K562 (cell line): ENCODE measurements around the gene SLC18A3. TPM values are rescaled to one million over a fixed set of nuclear protein-coding genes. Genes with fewer than 3 reads are reported as not detected.

Source experiments
- ATAC-seq: fragments of 200-7000 bp; cut with Tn5 transposase; 3 replicates; pipeline ENCODE4 v1.9.1; 2020; ENCODE audit warnings: moderate library complexity
- BruUV-seq: library from RNA; stranded (reverse); fragments of 400-500 nt; replicated peaks from 2 replicates; lab custom pipeline; 2021; lab: Mats Ljungman, UMichigan
- CTCF ChIA-PET: fragments of 300-600 bp; formaldehyde crosslinking; extraction: SDS; loops from one replicate; lab custom pipeline; 2021; ENCODE audit warnings: low intra/inter-chr PET ratio; lab: Yijun Ruan, JAX
- POLR2A ChIA-PET: fragments of 300-600, 350-650 bp; sonication (Branson Sonifier 250); formaldehyde crosslinking; extraction: SDS; loops from one replicate; lab custom pipeline; 2021; ENCODE audit warnings: antibody characterized with exemption, inconsistent platforms; lab: Yijun Ruan, JAX
- DNase-seq, 4 experiments: peaks; one replicate each; pipeline versions ENCODE4 v3.0.0 to v3.0.0-alpha.2; 2011 to 2018; ENCODE audit warnings: low spot score in 3 of 4, mixed read lengths in 3 of 4; ENCODE audit errors: extremely low read depth in 1 of 4
- FAIRE-seq: peaks from 2 replicates; lab custom pipeline; 2011; peaks lifted over from hg19 to GRCh38; lab: Jason Lieb, UNC
- H2AFZ ChIP-seq: 2 replicates; pipeline ENCODE4 v1.6.0; 2011; ENCODE audit warnings: low read depth, low read length, control low read depth, inconsistent platforms
- H3K27ac ChIP-seq: fragments of 200-600 bp; 3 replicates; pipeline ENCODE4 v1.8.0; 2011; ENCODE audit warnings: low read depth, mild to moderate bottlenecking, control low read depth, inconsistent platforms, low read length, moderate library complexity, mixed read lengths; ENCODE audit errors: extremely low read depth
- H3K27me3 ChIP-seq, 2 experiments: fragments of 300-600 bp in 1 of 2; 2 replicates in 1 of 2; 3 replicates in 1 of 2; pipeline versions ENCODE4 v1.6.0 to v1.8.0; 2011; ENCODE audit warnings: inconsistent platforms in 2 of 2, low read length in 2 of 2, mild to moderate bottlenecking in 1 of 2, mixed read lengths in 1 of 2, moderate library complexity in 1 of 2; ENCODE audit not compliant: control insufficient read depth in 2 of 2, insufficient read depth in 2 of 2
- H3K36me3 ChIP-seq: fragments of 300-600 bp; 3 replicates; pipeline ENCODE4 v1.8.0; 2011; ENCODE audit warnings: mild to moderate bottlenecking, low read length, inconsistent platforms; ENCODE audit not compliant: control insufficient read depth, insufficient read depth
- H3K4me1 ChIP-seq, 2 experiments: fragments of 200-600 bp in 1 of 2; replicated peaks in 1 of 2; 2 replicates in 1 of 2; 3 replicates in 1 of 2; pipeline versions ENCODE4 v1.5.1 to v1.8.0; 2011; ENCODE audit warnings: inconsistent platforms in 2 of 2, low read length in 2 of 2, mild to moderate bottlenecking in 1 of 2, mixed read lengths in 1 of 2, moderate library complexity in 1 of 2; ENCODE audit not compliant: control insufficient read depth in 2 of 2, insufficient read depth in 2 of 2
- H3K4me2 ChIP-seq: 2 replicates; pipeline ENCODE4 v1.6.1; 2011; ENCODE audit warnings: low read length, control low read depth, inconsistent platforms, mixed read lengths; ENCODE audit not compliant: insufficient read depth
- H3K4me3 ChIP-seq: fragments of 200-600 bp; sonication (generic), shearing (Covaris generic); 2 replicates; pipeline ENCODE4 v1.5.1; 2016; ENCODE audit warnings: control low read depth, inconsistent platforms
- H3K79me2 ChIP-seq: fragments of 200-600 bp; 3 replicates; pipeline ENCODE4 v1.8.0; 2011; ENCODE audit warnings: low read length, inconsistent platforms; ENCODE audit not compliant: control insufficient read depth, insufficient read depth
- H3K9ac ChIP-seq, 2 experiments: 2 replicates each; pipeline versions ENCODE4 v1.6.0 to v1.6.1; 2011; ENCODE audit warnings: low read depth in 2 of 2, low read length in 2 of 2, control low read depth in 1 of 2, inconsistent platforms in 1 of 2, mild to moderate bottlenecking in 1 of 2, mixed read lengths in 1 of 2; ENCODE audit not compliant: insufficient read depth in 1 of 2
- H3K9me1 ChIP-seq: one replicate; pipeline ENCODE4 v1.6.0; 2011; ENCODE audit warnings: inconsistent platforms, mild to moderate bottlenecking, low read length, moderate library complexity; ENCODE audit not compliant: control insufficient read depth, insufficient read depth
- H3K9me3 ChIP-seq: replicated peaks from 2 replicates; pipeline ENCODE4 v1.5.1; 2011; ENCODE audit warnings: low read depth, low read length, inconsistent platforms; ENCODE audit not compliant: control insufficient read depth, insufficient read depth
- H4K20me1 ChIP-seq: replicated peaks from 2 replicates; pipeline ENCODE4 v1.6.1; 2011; ENCODE audit warnings: low read length, inconsistent platforms, mixed read lengths; ENCODE audit not compliant: control insufficient read depth, insufficient read depth
- ARID2 ChIP-seq: fragments of 450-650 bp; IDR thresholded peaks from 2 replicates; pipeline ENCODE4 v1.6.1; 2017; ENCODE audit warnings: antibody characterized with exemption, mild to moderate bottlenecking
- EGR1 ChIP-seq: fragments of 450-650 bp; conservative IDR thresholded peaks from 2 replicates; pipeline ENCODE4 v1.6.1; 2017; ENCODE audit warnings: mild to moderate bottlenecking
- FOXK2 ChIP-seq, 2 experiments: fragments of 450-650 bp; IDR thresholded peaks in 1 of 2; conservative IDR thresholded peaks in 1 of 2; 2 replicates each; pipeline ENCODE4 v1.6.1; 2016; ENCODE audit warnings: low read depth in 2 of 2, mild to moderate bottlenecking in 1 of 2
- GABPB2 ChIP-seq: fragments of 250-450 bp; sonication (Bioruptor Pico); conservative IDR thresholded peaks from 2 replicates; pipeline ENCODE4 v1.5.1; 2021; ENCODE audit warnings: mild to moderate bottlenecking
- KLF13 ChIP-seq: fragments of 450-650 bp; IDR thresholded peaks from 2 replicates; pipeline ENCODE4 v1.6.1; 2016; ENCODE audit warnings: missing genetic modification characterization, low read depth, mild to moderate bottlenecking, missing compliant biosample characterization, moderate library complexity, borderline replicate concordance
- NFXL1 ChIP-seq: fragments of 450-650 bp; formaldehyde crosslinking; IDR thresholded peaks from 2 replicates; pipeline ENCODE4 v1.4.0; 2021; ENCODE audit warnings: mild to moderate bottlenecking
- RBM22 ChIP-seq: fragments of 200-400 bp; formaldehyde crosslinking; IDR thresholded peaks from 2 replicates; pipeline ENCODE4 v1.6.1; 2018; ENCODE audit warnings: low read length, low read depth; ENCODE audit not compliant: poor library complexity, severe bottlenecking
- SMC3 ChIP-seq: conservative IDR thresholded peaks from 2 replicates; pipeline ENCODE4 v1.6.1; 2011; ENCODE audit warnings: low read depth, low read length, improper control_type of control experiment; ENCODE audit not compliant: insufficient read depth
- TAF7 ChIP-seq: fragments of 450-650 bp; IDR thresholded peaks from 2 replicates; pipeline ENCODE4 v1.6.1; 2016; ENCODE audit warnings: missing genetic modification characterization, missing compliant biosample characterization
- XRCC3 ChIP-seq: fragments of 450-650 bp; IDR thresholded peaks from 2 replicates; pipeline ENCODE4 v1.6.1; 2017; ENCODE audit warnings: mild to moderate bottlenecking, moderate library complexity
- WGBS: fragments of 100-300 bp; shearing (Covaris generic); methylation state at CpG from one replicate; pipeline ENCODE4 v1.1.6; 2016; ENCODE audit warnings: low coverage, mixed read lengths; ENCODE audit not compliant: insufficient coverage; ENCODE audit errors: missing lambda C conversion rate; 5-methylcytosine and 5-hydroxymethylcytosine counted together
- in situ Hi-C: fragments of 300-500 bp; cut with MboI; formaldehyde crosslinking; loops from 4 replicates; pipeline ENCODE4 v1.15.0; 2018; ENCODE audit warnings: inconsistent platforms, mixed read lengths
- intact Hi-C: fragments of 100-400 bp; cut with micrococcal nuclease; formaldehyde crosslinking; loops from 2 replicates; pipeline ENCODE4 v1.14.2; 2022
- polyA plus RNA-seq, 8 experiments: library from polyadenylated mRNA; depleted of rRNA in 4 of 8; stranded (reverse) in 5 of 8; unstranded in 3 of 8; fragments of >200 nt; fragmentation: Nextera tagmentation in 2 of 8; fragmentation: Illumina TruSeq in 1 of 8; extraction: Ambion mirVana in 2 of 8; extraction: Trizol in 1 of 8; gene quantifications; 2 replicates each; pipeline versions ENCODE4 v1.2.1 to v1.2.3, GENCODE V29; 2011 to 2014; ENCODE audit warnings: inconsistent platforms in 1 of 8, missing spikeins in 1 of 8
- total RNA-seq, 7 experiments: library from RNA; depleted of rRNA in 6 of 7; stranded (reverse); fragments of >200 nt in 6 of 7; fragmentation: Illumina TruSeq in 2 of 7; extraction: Trizol in 2 of 7; gene quantifications; 2 replicates each; pipeline versions ENCODE4 v1.2.1 to v1.2.3, GENCODE V29; 2011 to 2021; ENCODE audit warnings: low replicate concordance in 1 of 7
- TF ChIP-seq, protein P1 (sequence below): fragments of 450-650 bp; IDR thresholded peaks from 2 replicates; pipeline ENCODE4 v1.6.1; 2016
- TF ChIP-seq, protein P2 (sequence below): sonication (generic); formaldehyde crosslinking; IDR thresholded peaks from 2 replicates; pipeline ENCODE4 v1.8.1; 2023; ENCODE audit warnings: mild to moderate bottlenecking, missing genetic modification reagents
- TF ChIP-seq, protein P3 (sequence below), 2 experiments: fragments of 450-650 bp; IDR thresholded peaks; 2 replicates each; pipeline ENCODE4 v1.6.1; 2018; ENCODE audit warnings: mild to moderate bottlenecking in 2 of 2, low read depth in 1 of 2; ENCODE audit not compliant: partially characterized antibody in 2 of 2

Gene SLC18A3
- total and polyA plus RNA-seq, 9 of the 15 experiments (the other 6 are each of a cell fraction or from before 2014, with no cell fraction given): not detected

DNA sequence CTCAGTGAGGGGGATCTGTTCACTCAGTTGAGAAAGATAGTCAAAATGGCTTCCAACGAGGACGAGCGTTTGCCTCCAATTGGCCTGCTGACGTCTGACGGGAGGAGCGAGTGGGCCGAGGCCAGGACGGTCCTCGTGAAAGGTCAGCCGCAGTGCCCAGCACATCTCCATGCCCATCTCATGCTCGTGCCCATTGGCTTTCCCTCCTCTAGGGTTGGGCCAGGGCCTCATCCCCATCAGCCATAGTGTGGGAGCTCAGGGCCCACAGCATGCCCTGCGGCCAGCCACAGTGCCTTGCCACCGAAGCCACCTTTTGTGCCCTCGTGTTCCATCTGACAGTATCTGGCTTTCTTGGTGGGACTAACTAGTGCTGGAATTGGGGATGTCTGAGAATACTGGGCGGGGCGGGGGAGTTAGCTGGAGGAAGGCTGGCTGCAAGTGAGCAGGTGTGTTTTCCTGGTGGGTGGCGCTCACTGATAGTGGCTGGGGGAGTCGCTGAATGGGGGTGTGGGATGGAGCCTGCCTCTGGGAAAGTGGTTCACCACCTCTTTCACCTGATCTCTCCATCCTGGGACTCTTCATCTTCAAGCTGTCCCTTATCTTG is 17.6 kb downstream of the SLC18A3 start:
- H3K36me3 ChIP-seq: no peaks in the 10 kb centered on the region
- TF ChIP-seq EGR1 (no peak), FOXK2 (conservative IDR thresholded peaks at IDR 0.05 in 1 of 2, IDR thresholded peaks at IDR 0.05 in 1 of 2; ENCODE audit: low read depth in 2 of 2) (no peak), RBM22 (no peak), ARID2 (no peak), KLF13 (tag) (no peak), TAF7 (no peak), XRCC3 (no peak), SMC3 (no peak), GABPB2 (CRISPR knock-in tag) (no peak), NFXL1 (CRISPR knock-in tag) (no peak)
- TF ChIP-seq, protein P1, sequence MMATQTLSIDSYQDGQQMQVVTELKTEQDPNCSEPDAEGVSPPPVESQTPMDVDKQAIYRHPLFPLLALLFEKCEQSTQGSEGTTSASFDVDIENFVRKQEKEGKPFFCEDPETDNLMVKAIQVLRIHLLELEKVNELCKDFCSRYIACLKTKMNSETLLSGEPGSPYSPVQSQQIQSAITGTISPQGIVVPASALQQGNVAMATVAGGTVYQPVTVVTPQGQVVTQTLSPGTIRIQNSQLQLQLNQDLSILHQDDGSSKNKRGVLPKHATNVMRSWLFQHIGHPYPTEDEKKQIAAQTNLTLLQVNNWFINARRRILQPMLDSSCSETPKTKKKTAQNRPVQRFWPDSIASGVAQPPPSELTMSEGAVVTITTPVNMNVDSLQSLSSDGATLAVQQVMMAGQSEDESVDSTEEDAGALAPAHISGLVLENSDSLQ: no peak
- TF ChIP-seq, protein P2, sequence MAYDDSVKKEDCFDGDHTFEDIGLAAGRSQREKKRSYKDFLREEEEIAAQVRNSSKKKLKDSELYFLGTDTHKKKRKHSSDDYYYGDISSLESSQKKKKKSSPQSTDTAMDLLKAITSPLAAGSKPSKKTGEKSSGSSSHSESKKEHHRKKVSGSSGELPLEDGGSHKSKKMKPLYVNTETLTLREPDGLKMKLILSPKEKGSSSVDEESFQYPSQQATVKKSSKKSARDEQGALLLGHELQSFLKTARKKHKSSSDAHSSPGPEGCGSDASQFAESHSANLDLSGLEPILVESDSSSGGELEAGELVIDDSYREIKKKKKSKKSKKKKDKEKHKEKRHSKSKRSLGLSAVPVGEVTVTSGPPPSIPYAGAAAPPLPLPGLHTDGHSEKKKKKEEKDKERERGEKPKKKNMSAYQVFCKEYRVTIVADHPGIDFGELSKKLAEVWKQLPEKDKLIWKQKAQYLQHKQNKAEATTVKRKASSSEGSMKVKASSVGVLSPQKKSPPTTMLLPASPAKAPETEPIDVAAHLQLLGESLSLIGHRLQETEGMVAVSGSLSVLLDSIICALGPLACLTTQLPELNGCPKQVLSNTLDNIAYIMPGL (CRISPR knock-in tag): no peak
- TF ChIP-seq, protein P3, sequence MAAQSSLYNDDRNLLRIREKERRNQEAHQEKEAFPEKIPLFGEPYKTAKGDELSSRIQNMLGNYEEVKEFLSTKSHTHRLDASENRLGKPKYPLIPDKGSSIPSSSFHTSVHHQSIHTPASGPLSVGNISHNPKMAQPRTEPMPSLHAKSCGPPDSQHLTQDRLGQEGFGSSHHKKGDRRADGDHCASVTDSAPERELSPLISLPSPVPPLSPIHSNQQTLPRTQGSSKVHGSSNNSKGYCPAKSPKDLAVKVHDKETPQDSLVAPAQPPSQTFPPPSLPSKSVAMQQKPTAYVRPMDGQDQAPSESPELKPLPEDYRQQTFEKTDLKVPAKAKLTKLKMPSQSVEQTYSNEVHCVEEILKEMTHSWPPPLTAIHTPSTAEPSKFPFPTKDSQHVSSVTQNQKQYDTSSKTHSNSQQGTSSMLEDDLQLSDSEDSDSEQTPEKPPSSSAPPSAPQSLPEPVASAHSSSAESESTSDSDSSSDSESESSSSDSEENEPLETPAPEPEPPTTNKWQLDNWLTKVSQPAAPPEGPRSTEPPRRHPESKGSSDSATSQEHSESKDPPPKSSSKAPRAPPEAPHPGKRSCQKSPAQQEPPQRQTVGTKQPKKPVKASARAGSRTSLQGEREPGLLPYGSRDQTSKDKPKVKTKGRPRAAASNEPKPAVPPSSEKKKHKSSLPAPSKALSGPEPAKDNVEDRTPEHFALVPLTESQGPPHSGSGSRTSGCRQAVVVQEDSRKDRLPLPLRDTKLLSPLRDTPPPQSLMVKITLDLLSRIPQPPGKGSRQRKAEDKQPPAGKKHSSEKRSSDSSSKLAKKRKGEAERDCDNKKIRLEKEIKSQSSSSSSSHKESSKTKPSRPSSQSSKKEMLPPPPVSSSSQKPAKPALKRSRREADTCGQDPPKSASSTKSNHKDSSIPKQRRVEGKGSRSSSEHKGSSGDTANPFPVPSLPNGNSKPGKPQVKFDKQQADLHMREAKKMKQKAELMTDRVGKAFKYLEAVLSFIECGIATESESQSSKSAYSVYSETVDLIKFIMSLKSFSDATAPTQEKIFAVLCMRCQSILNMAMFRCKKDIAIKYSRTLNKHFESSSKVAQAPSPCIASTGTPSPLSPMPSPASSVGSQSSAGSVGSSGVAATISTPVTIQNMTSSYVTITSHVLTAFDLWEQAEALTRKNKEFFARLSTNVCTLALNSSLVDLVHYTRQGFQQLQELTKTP (IDR thresholded peaks at IDR 0.05; ENCODE audit: low read depth in 1 of 2, partially characterized antibody in 2 of 2): no peak

More for the DNA sequence above, 17.6 kb downstream of the SLC18A3 start:
- no peak overlapping the region for H3K27ac ChIP-seq
- H3K4me3 ChIP-seq: no peak overlapping the region
- BruUV-seq: no TSS peak
- intact Hi-C loops (no loop called here), in situ Hi-C loops (no loop called here)
- H4K20me1 ChIP-seq: peaks cover 4% of the 10 kb centered on the region; the same call in 1 of the 2 replicates
- CTCF ChIA-PET: no interaction called here
- H2AFZ ChIP-seq: no peak overlapping the region
- H3K9me1 ChIP-seq: no peaks in the 10 kb centered on the region
- H3K79me2 ChIP-seq: no peaks in the 10 kb centered on the region
- DNase-seq (no peak), FAIRE-seq (no peak), ATAC-seq (no peak)
- peaks cover 13 to 53% of the 10 kb centered on the region in 2 experiments; a peak in 3 of 5 replicates for H3K27me3 ChIP-seq
- no peak overlapping the region for H3K4me2 ChIP-seq
- 0 out of 5 replicates have a peak, but pooled peaks cover 0 to 2% of the 10 kb centered on the region in 2 experiments for H3K4me1 ChIP-seq
- no peaks in the 10 kb centered on the region for H3K9me3 ChIP-seq
- 1% methylated on average over 14 of the region's 18 CpGs for WGBS
- H3K9ac ChIP-seq: no peak overlapping the region
- POLR2A ChIA-PET: no interaction called here
